Measurements from ENCODE around the gene DNM3.

GRCh38 chr1:171855381-171855780 lies 14.1 kb downstream of the DNM3 start:
- TF ChIP-seq ELF4 (IDR thresholded peaks at IDR 0.05) (no peak), ZNF384 (IDR thresholded peaks at IDR 0.05) (no peak), ARNT (IDR thresholded peaks at IDR 0.05) (no peak), SUZ12 (IDR thresholded peaks at IDR 0.05) (no peak), CTBP1 (IDR thresholded peaks at IDR 0.05; ENCODE audit: borderline replicate concordance) (no peak), FOXM1 (IDR thresholded peaks at IDR 0.05; ENCODE audit: borderline replicate concordance) (no peak), TARDBP (IDR thresholded peaks at IDR 0.05) (no peak), LEF1 (IDR thresholded peaks at IDR 0.05; ENCODE audit: borderline replicate concordance) (no peak), NFRKB (IDR thresholded peaks at IDR 0.05) (no peak)
